Fibroblast of villous mesenchyme (primary cell): ENCODE data around the gene MOSPD2. TPM values are rescaled to one million over a fixed set of nuclear protein-coding genes. Genes with fewer than 3 reads are reported as not detected.
A peak's percentile ranks its signal among the peaks of the same experiment; 100 is the strongest.

Experiments
- DNase-seq: peaks from one replicate; pipeline ENCODE4 v3.0.0-alpha.2; 2010; ENCODE audit warnings: low read depth
- H3K4me3 ChIP-seq: 2 replicates; pipeline ENCODE4 v1.5.1; 2011; ENCODE audit warnings: low read depth, mild to moderate bottlenecking, low read length
- CTCF ChIP-seq: IDR thresholded peaks from 2 replicates; pipeline ENCODE4 v1.5.1; 2012; ENCODE audit warnings: low read depth, mild to moderate bottlenecking, low read length; ENCODE audit not compliant: insufficient read depth
- total RNA-seq: library from RNA; depleted of rRNA; stranded (reverse); fragments of >200 nt; gene quantifications from 2 replicates; pipeline ENCODE4 v1.2.3, GENCODE V29; 2012

Gene MOSPD2
- total RNA-seq, 1 donor = 61.3 TPM

- peak; percentile 50 for DNase-seq
- no peak for TF ChIP-seq CTCF
- H3K4me3 ChIP-seq = no peak overlapping the region
These were observed 26.4 kb downstream of the MOSPD2 start for GRCh38 chrX:14899607-14900006.

- no peak for TF ChIP-seq CTCF
- no peak for DNase-seq
- H3K4me3 ChIP-seq = no peak overlapping the region
These were observed 29.3 kb downstream of the MOSPD2 start for GRCh38 chrX:14902537-14902936.

- TF ChIP-seq CTCF = no peak
- DNase-seq = no peak
- no peak overlapping the region for H3K4me3 ChIP-seq
These were observed 30.7 kb downstream of the MOSPD2 start for GRCh38 chrX:14903891-14904290.

- TF ChIP-seq CTCF = no peak
- no peak overlapping the region for H3K4me3 ChIP-seq
- no peak for DNase-seq
These were observed 40.0 kb downstream of the MOSPD2 start for GRCh38 chrX:14913241-14913640.

- no peak for DNase-seq
- no peak overlapping the region for H3K4me3 ChIP-seq
- no peak for TF ChIP-seq CTCF
These were observed 42.4 kb downstream of the MOSPD2 start for GRCh38 chrX:14915596-14915995.

- no peak overlapping the region for H3K4me3 ChIP-seq
- no peak for TF ChIP-seq CTCF
- peak; percentile 63 for DNase-seq
These were observed 42.9 kb downstream of the MOSPD2 start for GRCh38 chrX:14916017-14916674.

- TF ChIP-seq CTCF = no peak
- DNase-seq = no peak
- H3K4me3 ChIP-seq = no peak overlapping the region
These were observed 46.2 kb downstream of the MOSPD2 start for GRCh38 chrX:14919407-14919806.
